HPDE6-E6E7 (cell line): Measurements from ENCODE around the gene PRSS48.
"Not testable (repeated sequence)": the region's sequence is repeated elsewhere in the genome, so short reads cannot be mapped to it uniquely, and the experiment has no call there.

Source experiments
- DNase-seq: peaks from one replicate; pipeline ENCODE4 v3.0.0; 2011; ENCODE audit warnings: missing footprints; ENCODE audit errors: extremely low spot score

Gene PRSS48

GRCh38 chr4:151316645-151317044, 39.7 kb downstream of the PRSS48 start:
- DNase-seq, result no peak

- no peak for DNase-seq
Measured at GRCh38 chr4:151318307-151319006, 41.5 kb downstream of the PRSS48 start.

- DNase-seq, result no peak
Measured at GRCh38 chr4:151319490-151319889, 42.5 kb downstream of the PRSS48 start.

GRCh38 chr4:151321586-151321985, 44.6 kb downstream of the PRSS48 start:
- DNase-seq, result no peak

GRCh38 chr4:151322161-151322560, 45.2 kb downstream of the PRSS48 start:
- DNase-seq, result not testable (repeated sequence)

GRCh38 chr4:151322570-151322969, 45.6 kb downstream of the PRSS48 start:
- no peak for DNase-seq

- DNase-seq, result no peak
Measured at GRCh38 chr4:151323667-151324066, 46.7 kb downstream of the PRSS48 start.

- no peak for DNase-seq
Measured at GRCh38 chr4:151324124-151324751, 47.3 kb downstream of the PRSS48 start.

- no peak for DNase-seq
Measured at GRCh38 chr4:151324752-151325110, 47.8 kb downstream of the PRSS48 start.

- DNase-seq, result peak; percentile 53
Measured at GRCh38 chr4:151325111-151325948, 48.4 kb downstream of the PRSS48 start, which contains the start of gene SH3D19. TSS of gene SH3D19 (minus strand) at chr4:151325605. CDS start at chr4:151325352, 253 bp downstream.

GRCh38 chr4:151325949-151326246, 48.9 kb downstream of the PRSS48 start:
- no peak for DNase-seq

- no peak for DNase-seq
Measured at GRCh38 chr4:151329217-151330007, 52.5 kb downstream of the PRSS48 start.

- peak; percentile 52 for DNase-seq
Measured at GRCh38 chr4:151331276-151332042, 54.5 kb downstream of the PRSS48 start.

- DNase-seq, result no peak
Measured at GRCh38 chr4:151339467-151339866, 62.5 kb downstream of the PRSS48 start.

- no peak for DNase-seq
Measured at GRCh38 chr4:151340751-151341385, 63.9 kb downstream of the PRSS48 start.
